GM12872 (cell line): ENCODE data around the gene PEA15.
A peak's percentile ranks its signal among the peaks of the same experiment; 100 is the strongest.

ENCODE experiments used
- TF ChIP-seq, protein P1 (sequence below): IDR thresholded peaks from 3 replicates; pipeline ENCODE4 v1.5.1; 2011; ENCODE audit warnings: low read depth, mild to moderate bottlenecking, low read length, moderate library complexity; ENCODE audit not compliant: insufficient read depth

PEA15 gene, protein sequence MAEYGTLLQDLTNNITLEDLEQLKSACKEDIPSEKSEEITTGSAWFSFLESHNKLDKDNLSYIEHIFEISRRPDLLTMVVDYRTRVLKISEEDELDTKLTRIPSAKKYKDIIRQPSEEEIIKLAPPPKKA

DNA sequence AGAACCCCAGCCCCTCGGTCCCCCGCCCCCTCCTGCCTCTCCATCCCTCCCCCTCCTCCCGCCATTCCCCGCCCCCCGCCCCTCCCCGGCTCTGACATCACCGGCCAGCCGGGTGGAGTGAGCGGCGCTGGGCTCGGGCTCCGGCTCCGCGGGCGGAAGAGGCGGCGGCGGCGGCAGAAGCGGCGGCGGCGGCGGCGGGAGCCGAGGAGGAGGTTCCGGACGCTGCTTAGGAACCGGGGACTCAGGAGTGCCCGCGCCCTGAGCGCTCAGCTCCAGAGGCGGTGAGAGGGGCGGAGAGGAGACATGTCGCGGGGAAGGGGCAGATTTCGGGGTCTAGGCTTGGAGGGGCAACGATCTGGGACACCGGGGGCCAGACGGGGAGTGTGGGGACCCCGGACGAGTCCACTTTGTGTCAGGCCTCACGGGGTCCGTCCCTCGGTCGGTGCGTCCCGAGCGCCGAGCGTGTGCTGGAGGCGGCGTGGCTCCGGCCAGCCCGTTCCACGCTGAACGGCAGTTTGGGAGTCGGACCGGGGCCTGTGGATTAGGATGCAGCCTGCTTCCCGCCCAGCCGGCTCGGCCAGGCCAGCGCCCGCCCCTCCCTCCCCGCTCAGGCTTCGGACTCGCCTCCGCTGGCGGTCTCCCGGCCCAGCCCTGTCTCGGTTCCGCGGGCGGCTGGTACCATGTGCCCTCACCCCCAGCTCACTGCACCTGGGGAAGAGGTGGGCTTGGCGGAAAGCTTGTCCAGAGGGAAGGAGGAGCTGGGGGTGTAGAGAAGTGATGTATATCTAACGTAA, at the start of gene PEA15:
TSS of gene PEA15 (plus strand) at position 143 of the 794 bp plus-strand sequence. CDS start 6,161 bp downstream, outside the sequence.
- TF ChIP-seq, protein P1, sequence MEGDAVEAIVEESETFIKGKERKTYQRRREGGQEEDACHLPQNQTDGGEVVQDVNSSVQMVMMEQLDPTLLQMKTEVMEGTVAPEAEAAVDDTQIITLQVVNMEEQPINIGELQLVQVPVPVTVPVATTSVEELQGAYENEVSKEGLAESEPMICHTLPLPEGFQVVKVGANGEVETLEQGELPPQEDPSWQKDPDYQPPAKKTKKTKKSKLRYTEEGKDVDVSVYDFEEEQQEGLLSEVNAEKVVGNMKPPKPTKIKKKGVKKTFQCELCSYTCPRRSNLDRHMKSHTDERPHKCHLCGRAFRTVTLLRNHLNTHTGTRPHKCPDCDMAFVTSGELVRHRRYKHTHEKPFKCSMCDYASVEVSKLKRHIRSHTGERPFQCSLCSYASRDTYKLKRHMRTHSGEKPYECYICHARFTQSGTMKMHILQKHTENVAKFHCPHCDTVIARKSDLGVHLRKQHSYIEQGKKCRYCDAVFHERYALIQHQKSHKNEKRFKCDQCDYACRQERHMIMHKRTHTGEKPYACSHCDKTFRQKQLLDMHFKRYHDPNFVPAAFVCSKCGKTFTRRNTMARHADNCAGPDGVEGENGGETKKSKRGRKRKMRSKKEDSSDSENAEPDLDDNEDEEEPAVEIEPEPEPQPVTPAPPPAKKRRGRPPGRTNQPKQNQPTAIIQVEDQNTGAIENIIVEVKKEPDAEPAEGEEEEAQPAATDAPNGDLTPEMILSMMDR: no peak

DNA sequence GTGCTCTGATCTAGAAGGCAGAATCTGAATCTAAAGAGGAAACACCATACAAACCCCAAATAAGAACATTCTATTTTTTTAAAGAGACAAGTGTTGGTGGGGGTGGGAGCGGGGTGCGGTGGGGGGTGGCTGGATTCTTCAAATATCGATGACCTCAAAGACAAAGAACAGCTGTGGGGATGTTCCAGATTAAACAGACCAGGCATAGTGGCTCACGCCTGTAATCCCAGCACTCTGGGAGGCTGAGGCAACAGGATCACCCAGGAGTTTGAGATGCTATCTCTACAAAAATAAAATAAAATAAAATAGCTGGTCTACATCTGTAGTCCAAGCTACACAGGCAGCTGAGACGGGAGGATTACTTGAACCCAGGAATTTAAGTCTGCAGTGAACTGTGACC, 48.8 kb upstream of the PEA15 start:
- TF ChIP-seq, protein P1: no peak

DNA sequence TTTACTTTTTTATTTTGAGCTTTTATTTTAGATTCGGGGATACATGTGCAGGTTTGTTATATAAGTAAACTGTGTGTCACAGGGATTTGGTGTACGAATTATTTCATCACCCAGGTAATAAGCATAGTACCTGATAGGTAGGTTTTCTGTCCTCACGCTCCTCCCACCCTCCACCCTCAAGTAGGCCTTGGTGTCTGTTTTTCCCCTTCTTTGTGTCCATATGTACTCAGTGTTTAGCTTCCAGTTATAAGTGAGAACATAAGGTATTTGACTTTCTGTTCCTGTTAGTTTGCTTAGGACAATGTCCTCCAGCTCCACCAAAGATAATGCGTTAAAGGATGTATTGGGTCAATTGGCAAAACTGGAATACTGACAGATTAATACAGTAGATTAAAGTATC, 48.0 kb upstream of the PEA15 start:
- TF ChIP-seq, protein P1: no peak

DNA sequence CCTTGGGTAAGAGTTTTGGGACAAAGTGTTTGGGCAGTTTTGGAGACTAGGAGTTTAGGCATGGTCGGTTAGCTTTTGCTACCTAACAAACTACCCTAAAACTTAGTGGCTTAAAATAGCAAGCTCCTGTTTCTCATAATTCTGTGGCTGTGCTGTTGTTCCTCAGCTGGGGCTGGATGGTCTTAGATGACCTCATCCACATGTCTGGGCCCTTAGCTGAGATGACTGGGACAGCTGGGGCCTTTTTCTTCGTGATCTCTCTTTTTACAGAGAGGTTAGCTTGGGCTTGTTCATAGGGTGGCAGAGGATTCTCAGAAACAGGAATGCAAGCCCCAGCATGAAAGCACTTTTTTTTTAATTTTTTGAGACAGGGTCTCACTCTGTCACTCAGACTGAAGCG, 47.2 kb upstream of the PEA15 start:
- TF ChIP-seq, protein P1: no peak

DNA sequence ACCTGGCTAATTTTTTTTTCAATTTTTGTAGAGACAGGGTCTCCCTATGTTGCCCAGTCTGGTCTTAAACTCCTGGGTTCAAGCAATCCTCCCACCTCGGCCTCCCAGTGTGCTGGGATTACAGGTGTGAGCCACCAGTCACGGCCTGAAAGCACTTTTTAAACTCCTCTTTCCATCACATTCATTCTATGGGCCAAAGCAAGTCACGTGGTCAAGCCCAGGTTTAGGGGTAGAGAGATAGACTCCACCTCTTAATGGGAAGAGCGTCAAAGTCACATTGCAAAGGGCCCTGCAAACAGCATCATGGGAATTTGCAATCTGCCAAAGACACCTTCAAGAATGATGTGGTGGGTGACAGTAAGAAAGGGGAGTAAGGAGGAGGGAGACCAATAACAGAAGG, 46.6 kb upstream of the PEA15 start:
- TF ChIP-seq, protein P1: no peak

DNA sequence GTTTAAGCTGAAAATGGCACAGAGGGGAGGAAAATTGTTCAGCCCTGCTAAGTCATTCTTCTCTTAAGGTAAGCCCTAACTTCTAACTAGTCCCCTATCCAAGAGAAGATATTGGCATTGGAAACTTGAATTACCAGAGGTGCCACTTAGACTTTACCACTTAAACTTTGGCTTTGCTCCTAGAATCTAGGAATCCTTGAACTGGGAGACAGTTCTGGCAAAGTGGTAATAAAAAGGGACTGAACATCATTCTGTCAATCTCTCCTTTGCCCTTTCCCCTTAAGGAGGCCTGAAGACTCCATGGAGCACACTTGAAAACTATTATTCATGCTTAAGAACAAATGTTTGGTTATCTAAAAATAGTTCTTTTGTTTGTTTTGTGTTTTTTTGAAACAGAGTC, 45.3 kb upstream of the PEA15 start:
- TF ChIP-seq, protein P1: no peak

DNA sequence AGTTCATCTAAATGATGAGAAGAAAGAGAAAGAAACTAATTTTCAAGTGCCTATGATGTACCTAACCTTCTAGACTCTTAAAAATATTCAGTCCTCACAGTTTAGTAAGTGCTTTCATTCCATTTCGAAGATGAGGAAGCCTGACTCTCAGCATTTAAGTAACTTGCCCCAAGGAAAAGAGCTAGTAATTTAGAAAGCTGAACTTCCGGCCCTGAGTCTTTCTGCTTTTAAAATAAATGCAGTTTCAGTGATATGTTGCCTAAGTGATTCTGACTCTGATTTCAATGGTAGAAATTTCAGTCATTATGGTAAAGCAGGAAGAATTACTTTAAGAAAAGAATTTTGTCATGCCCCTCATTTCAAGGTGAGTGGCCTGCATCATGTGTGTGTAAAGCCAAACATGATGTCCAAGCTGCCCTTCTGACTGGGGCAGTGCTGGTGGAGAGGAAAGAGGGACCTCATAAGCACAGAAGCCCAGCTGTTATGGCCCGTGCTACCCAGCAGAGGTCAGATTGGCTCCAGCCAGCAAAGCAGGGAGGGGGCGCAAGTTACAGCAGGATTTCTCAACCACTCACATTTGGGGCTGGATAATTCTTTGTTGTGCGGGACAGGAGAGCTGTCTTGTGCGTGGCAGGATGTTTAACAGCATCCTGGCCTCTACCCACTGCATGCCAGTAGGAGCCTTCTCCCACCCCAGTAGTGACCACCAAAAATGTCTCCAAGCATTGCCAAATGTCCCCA, 43.0 kb upstream of the PEA15 start:
- TF ChIP-seq, protein P1: peak; percentile 64
